GM12878 (cell line): Measurements from ENCODE around the gene SLC25A45. TPM values are rescaled to one million over a fixed set of nuclear protein-coding genes. Genes with fewer than 3 reads are reported as not detected.

ENCODE experiments used
- ATAC-seq: fragments of 200-7000 bp; cut with Tn5 transposase; 3 replicates; pipeline ENCODE4 v1.9.1; 2020; ENCODE audit warnings: mild to moderate bottlenecking, moderate library complexity
- BruUV-seq: library from RNA; stranded (reverse); fragments of 400-500 nt; replicated peaks from 2 replicates; lab custom pipeline; 2021; lab: Mats Ljungman, UMichigan
- CTCF ChIA-PET: fragments of 300-600 bp; sonication (Branson Sonifier 250); formaldehyde crosslinking; extraction: SDS; loops from one replicate; lab custom pipeline; 2021; ENCODE audit warnings: inconsistent platforms; lab: Yijun Ruan, JAX
- POLR2A ChIA-PET: fragments of 350-600 bp; formaldehyde crosslinking; extraction: SDS; loops from one replicate; lab custom pipeline; 2021; ENCODE audit warnings: inconsistent platforms; lab: Charles Lee
- RAD21 ChIA-PET: fragments of 300-600 bp; sonication (Branson Sonifier 250); formaldehyde crosslinking; loops from one replicate; lab custom pipeline; 2023; ENCODE audit warnings: antibody characterized with exemption; ENCODE audit not compliant: unreplicated experiment; lab: Charles Lee
- SMC1A ChIA-PET: fragments of 300-600 bp; sonication (Branson Sonifier 250); formaldehyde crosslinking; loops from one replicate; lab custom pipeline; 2023; ENCODE audit not compliant: unreplicated experiment, uncharacterized antibody; lab: Charles Lee
- DNase-seq: peaks from one replicate; pipeline ENCODE4 v3.0.0-alpha.2; 2011; ENCODE audit warnings: low read depth, low spot score
- FAIRE-seq: peaks from 3 replicates; lab custom pipeline; 2011; peaks lifted over from hg19 to GRCh38; lab: Jason Lieb, UNC
- H2AFZ ChIP-seq: 2 replicates; pipeline ENCODE4 v1.6.0; 2011; ENCODE audit warnings: low read depth, low read length, control low read depth; ENCODE audit not compliant: control insufficient read depth
- H3K27ac ChIP-seq: 2 replicates; pipeline ENCODE4 v1.5.1; 2011; ENCODE audit warnings: control low read depth; ENCODE audit not compliant: control insufficient read depth, insufficient read depth
- H3K27me3 ChIP-seq, 2 experiments: replicated peaks in 1 of 2; 2 replicates each; pipeline versions ENCODE4 v1.6.0 to v1.6.1; 2011; ENCODE audit warnings: low read length in 1 of 2; ENCODE audit not compliant: control insufficient read depth in 2 of 2, insufficient read depth in 2 of 2
- H3K36me3 ChIP-seq, 2 experiments: 2 replicates each; pipeline ENCODE4 v1.5.1; 2011; ENCODE audit warnings: low read length in 1 of 2; ENCODE audit not compliant: control insufficient read depth in 2 of 2, insufficient read depth in 2 of 2
- H3K4me1 ChIP-seq: 2 replicates; pipeline ENCODE4 v1.6.1; 2011; ENCODE audit warnings: mild to moderate bottlenecking, low read length, moderate library complexity, mixed read lengths; ENCODE audit not compliant: control insufficient read depth, insufficient read depth
- H3K4me2 ChIP-seq: 2 replicates; pipeline ENCODE4 v1.6.0; 2011; ENCODE audit warnings: control low read depth; ENCODE audit not compliant: control insufficient read depth, insufficient read depth
- H3K4me3 ChIP-seq: fragments of 200-600 bp; sonication (generic); 2 replicates; pipeline ENCODE4 v1.5.1; 2016
- H3K79me2 ChIP-seq: 2 replicates; pipeline ENCODE4 v1.6.0; 2011; ENCODE audit warnings: low read length; ENCODE audit not compliant: control insufficient read depth, insufficient read depth
- H3K9ac ChIP-seq: 2 replicates; pipeline ENCODE4 v1.8.0; 2011; ENCODE audit warnings: low read length, control low read depth, mixed read lengths; ENCODE audit not compliant: control insufficient read depth, insufficient read depth
- H3K9me3 ChIP-seq: replicated peaks from 3 replicates; pipeline ENCODE4 v1.5.1; 2011; ENCODE audit warnings: mild to moderate bottlenecking, low read length; ENCODE audit not compliant: control insufficient read depth, insufficient read depth
- H4K20me1 ChIP-seq: 2 replicates; pipeline ENCODE4 v1.6.0; 2011; ENCODE audit not compliant: control insufficient read depth, insufficient read depth
- ASH2L ChIP-seq: fragments of 300-600, 200-600 bp; sonication (generic); IDR thresholded peaks from 2 replicates; pipeline ENCODE4 v1.6.1; 2017; ENCODE audit warnings: low read depth, mild to moderate bottlenecking, borderline replicate concordance
- BRCA1 ChIP-seq: IDR thresholded peaks from 2 replicates; pipeline ENCODE4 v1.6.1; 2011; ENCODE audit warnings: low read depth, low read length, improper control_type of control experiment
- NFIC ChIP-seq: IDR thresholded peaks from 2 replicates; pipeline ENCODE4 v1.6.1; 2012; ENCODE audit warnings: low read depth, mild to moderate bottlenecking, inconsistent platforms, low read length, moderate library complexity
- NR2C2 ChIP-seq: IDR thresholded peaks from 2 replicates; pipeline ENCODE4 v1.6.1; 2011; ENCODE audit warnings: borderline replicate concordance, low read depth; ENCODE audit not compliant: control insufficient read depth, insufficient read length
- SRF ChIP-seq, 2 experiments: IDR thresholded peaks; 2 replicates each; pipeline ENCODE4 v1.6.1; 2011; ENCODE audit warnings: low read depth in 2 of 2, low read length in 2 of 2, mild to moderate bottlenecking in 1 of 2, moderate library complexity in 1 of 2
- WGBS: methylation state at CpG from one replicate; pipeline ENCODE4 v1.1.6; 2016; ENCODE audit warnings: low lambda C conversion rate; ENCODE audit not compliant: insufficient replicate concordance, insufficient coverage; ENCODE audit errors: missing lambda C conversion rate; 5-methylcytosine and 5-hydroxymethylcytosine counted together
- in situ Hi-C: fragments of 300-500 bp; cut with MboI; formaldehyde crosslinking; loops from 9 replicates; pipeline ENCODE4 v1.14.3; 2018; ENCODE audit warnings: mixed read lengths
- intact Hi-C: fragments of 100-400 bp; cut with micrococcal nuclease; formaldehyde crosslinking; loops from one replicate; pipeline ENCODE4 v1.14.2; 2022; ENCODE audit not compliant: unreplicated experiment
- polyA plus RNA-seq, 11 experiments: library from polyadenylated mRNA; depleted of rRNA in 4 of 11; unstranded in 6 of 11; stranded (reverse) in 5 of 11; fragments of >200 nt; fragmentation: Nextera tagmentation in 4 of 11; fragmentation: Illumina TruSeq in 1 of 11; extraction: Ambion mirVana in 4 of 11; extraction: Trizol in 1 of 11; gene quantifications; 1 replicate in 1 of 11; 2 replicates in 10 of 11; pipeline versions ENCODE4 v1.2.1 to v1.2.3, GENCODE V29; 2011 to 2016; ENCODE audit warnings: inconsistent platforms in 2 of 11, missing spikeins in 2 of 11, low read depth in 1 of 11
- total RNA-seq, 4 experiments: library from RNA; depleted of rRNA in 3 of 4; stranded (reverse); fragments of >200 nt in 3 of 4; fragmentation: Illumina TruSeq in 1 of 4; extraction: Trizol in 1 of 4; gene quantifications; 2 replicates each; pipeline versions ENCODE4 v1.2.1 to v1.2.3, GENCODE V29; 2013 to 2021
- TF ChIP-seq, protein P1 (sequence below): fragments of 450-650 bp; formaldehyde crosslinking; IDR thresholded peaks from 2 replicates; pipeline ENCODE4 v1.4.0; 2020; ENCODE audit warnings: mild to moderate bottlenecking, moderate library complexity

Gene SLC25A45
- total and polyA plus RNA-seq, 10 of the 15 experiments (the other 5 are each of a cell fraction or from before 2014, with no cell fraction given), result 4.1 to 35.2 (median 20.3) TPM

DNA sequence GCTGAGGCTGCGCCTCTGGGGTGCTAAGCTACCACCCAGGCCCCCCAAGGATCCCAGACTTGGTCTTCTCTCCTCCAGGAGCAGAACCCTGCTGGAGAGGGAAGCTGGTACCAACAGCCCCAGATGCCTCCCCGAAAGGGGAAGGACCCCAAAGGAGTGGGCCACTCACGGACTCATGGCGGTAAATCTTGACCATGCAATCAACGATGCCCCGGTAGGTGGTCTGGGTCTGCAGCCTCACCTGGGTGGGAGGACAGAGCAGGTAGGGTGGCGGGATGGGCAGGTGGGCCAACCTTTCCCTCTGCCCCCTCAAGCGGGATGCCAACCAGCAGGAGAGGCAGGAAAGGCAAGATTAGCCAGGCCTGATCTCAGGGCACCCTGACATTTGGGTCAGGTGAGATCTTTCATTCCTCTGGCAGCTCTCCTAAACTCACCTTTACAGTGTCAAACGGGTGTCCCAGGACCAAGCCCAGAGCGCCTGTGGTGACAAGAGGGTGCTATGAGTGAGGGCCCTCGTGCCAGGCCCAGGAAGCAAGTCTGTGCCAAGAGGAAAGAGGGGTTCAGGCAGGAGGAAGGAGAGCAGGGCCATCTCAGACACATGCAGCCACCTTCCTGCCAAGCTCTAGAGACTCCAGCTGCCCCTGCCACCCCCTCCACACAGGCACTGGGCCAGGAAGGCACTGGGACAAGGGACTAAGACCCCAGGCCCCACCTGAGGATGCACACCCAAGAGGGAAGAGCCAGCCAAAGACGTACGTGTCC, 2.6 kb downstream of the SLC25A45 start:
- WGBS, result 94% methylated on average over 13 of the region's 13 CpGs
- CTCF ChIA-PET, result interaction anchor here (0.7 to 3.5 kb wide), 6 partner anchors 13 to 129 kb away, joined by 3 to 28 read pairs (median 12); no protein-coding TSS in a partner anchor
- Histone ChIP-seq H3K36me3 (peaks cover 0 to 3% of the 10 kb centered on the region in 2 experiments; a peak in 2 of 4 replicates), H3K79me2 (peaks cover 13% of the 10 kb centered on the region), H3K27ac (no peak overlapping the region; the same call in 1 of the 2 replicates), H3K9ac (no peak overlapping the region; the same call in 1 of the 2 replicates), H3K9me3 (no peaks in the 10 kb centered on the region), H4K20me1 (no peaks in the 10 kb centered on the region), H3K4me3 (no peak overlapping the region), H3K4me2 (no peak overlapping the region; the same call in 1 of the 2 replicates), H3K27me3 (no peaks in the 10 kb centered on the region), H3K4me1 (peaks cover 46% of the 10 kb centered on the region), H2AFZ (no peak overlapping the region)
- RAD21 ChIA-PET, result interaction anchor here (1.2 to 2.0 kb wide), 5 partner anchors 8 to 89 kb away, joined by 3 to 6 read pairs (median 5); partner anchors contain the start of gene CDC42EP2
- POLR2A ChIA-PET, result interaction anchor here (1.8 to 2.7 kb wide), 2 partner anchors 8 to 35 kb away, joined by 5 to 14 read pairs; no protein-coding TSS in a partner anchor
- no peak for DNase-seq
- BruUV-seq, result no TSS peak
- intact Hi-C loops, result loop anchor here (5.0 kb wide), 1 partner anchor 117 kb away; the partner anchor contains the start of gene MALAT1
- in situ Hi-C loops, result no loop called here
- no peak for FAIRE-seq
- no peak for ATAC-seq
- SMC1A ChIA-PET, result interaction anchor here (0.5 to 3.6 kb wide), 9 partner anchors 8 to 152 kb away, joined by 3 to 20 read pairs (median 7); no protein-coding TSS in a partner anchor
- no peak for TF ChIP-seq NFIC
- TF ChIP-seq ASH2L, result no peak
- TF ChIP-seq, protein P1, sequence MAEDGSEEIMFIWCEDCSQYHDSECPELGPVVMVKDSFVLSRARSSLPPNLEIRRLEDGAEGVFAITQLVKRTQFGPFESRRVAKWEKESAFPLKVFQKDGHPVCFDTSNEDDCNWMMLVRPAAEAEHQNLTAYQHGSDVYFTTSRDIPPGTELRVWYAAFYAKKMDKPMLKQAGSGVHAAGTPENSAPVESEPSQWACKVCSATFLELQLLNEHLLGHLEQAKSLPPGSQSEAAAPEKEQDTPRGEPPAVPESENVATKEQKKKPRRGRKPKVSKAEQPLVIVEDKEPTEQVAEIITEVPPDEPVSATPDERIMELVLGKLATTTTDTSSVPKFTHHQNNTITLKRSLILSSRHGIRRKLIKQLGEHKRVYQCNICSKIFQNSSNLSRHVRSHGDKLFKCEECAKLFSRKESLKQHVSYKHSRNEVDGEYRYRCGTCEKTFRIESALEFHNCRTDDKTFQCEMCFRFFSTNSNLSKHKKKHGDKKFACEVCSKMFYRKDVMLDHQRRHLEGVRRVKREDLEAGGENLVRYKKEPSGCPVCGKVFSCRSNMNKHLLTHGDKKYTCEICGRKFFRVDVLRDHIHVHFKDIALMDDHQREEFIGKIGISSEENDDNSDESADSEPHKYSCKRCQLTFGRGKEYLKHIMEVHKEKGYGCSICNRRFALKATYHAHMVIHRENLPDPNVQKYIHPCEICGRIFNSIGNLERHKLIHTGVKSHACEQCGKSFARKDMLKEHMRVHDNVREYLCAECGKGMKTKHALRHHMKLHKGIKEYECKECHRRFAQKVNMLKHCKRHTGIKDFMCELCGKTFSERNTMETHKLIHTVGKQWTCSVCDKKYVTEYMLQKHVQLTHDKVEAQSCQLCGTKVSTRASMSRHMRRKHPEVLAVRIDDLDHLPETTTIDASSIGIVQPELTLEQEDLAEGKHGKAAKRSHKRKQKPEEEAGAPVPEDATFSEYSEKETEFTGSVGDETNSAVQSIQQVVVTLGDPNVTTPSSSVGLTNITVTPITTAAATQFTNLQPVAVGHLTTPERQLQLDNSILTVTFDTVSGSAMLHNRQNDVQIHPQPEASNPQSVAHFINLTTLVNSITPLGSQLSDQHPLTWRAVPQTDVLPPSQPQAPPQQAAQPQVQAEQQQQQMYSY, result no peak
- TF ChIP-seq BRCA1, result no peak
- no peak for TF ChIP-seq SRF (IDR thresholded peaks at IDR 0.05; ENCODE audit: low read depth in 2 of 2, low read length in 2 of 2)
- no peak for TF ChIP-seq NR2C2
